Suprapubic skin (tissue), 4 donors: ENCODE measurements around the gene INPP4B.

Source experiments
- EP300 ChIP-seq: sonication (generic); formaldehyde crosslinking; IDR thresholded peaks from one replicate; pipeline ENCODE4 v1.6.1; 2017; ENCODE audit warnings: antibody characterized with exemption
- POLR2A ChIP-seq, 2 donors: fragments of 450-650 bp; IDR thresholded peaks; one replicate each; pipeline ENCODE4 v1.6.1; 2017; ENCODE audit warnings: antibody characterized with exemption in 2 of 2, mild to moderate bottlenecking in 2 of 2, moderate library complexity in 2 of 2
- POLR2AphosphoS5 ChIP-seq, 3 donors: sonication (generic); formaldehyde crosslinking; IDR thresholded peaks; one replicate each; pipeline ENCODE4 v1.6.1; 2017; ENCODE audit warnings: antibody characterized with exemption in 3 of 3
- TF ChIP-seq, protein P1 (sequence below), 2 donors: fragments of 200-600 bp in 1 of 2; fragments of 450-650 bp in 1 of 2; sonication (generic) in 1 of 2; IDR thresholded peaks; one replicate each; pipeline ENCODE4 v1.5.1; 2016 to 2019; ENCODE audit warnings: antibody characterized with exemption in 2 of 2, mild to moderate bottlenecking in 1 of 2, moderate library complexity in 1 of 2

DNA sequence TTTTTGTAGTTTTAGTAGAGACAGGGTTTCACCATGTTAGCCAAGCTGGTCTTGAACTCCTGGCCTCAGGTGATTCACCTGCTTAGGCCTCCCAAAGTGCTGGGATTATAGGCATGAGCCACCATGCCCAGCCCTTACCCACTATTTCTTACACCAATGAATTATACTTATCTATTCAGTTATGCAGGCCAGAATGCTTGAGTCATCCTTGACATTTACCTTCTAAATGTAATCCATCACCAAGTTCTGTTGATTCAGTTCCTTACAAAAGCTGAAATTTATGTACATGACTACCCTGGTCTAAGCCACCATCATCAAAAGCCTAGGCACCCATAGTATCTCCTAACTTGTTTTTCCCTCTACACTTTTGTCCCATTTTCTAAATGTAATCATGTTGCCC, 624.0 kb downstream of the INPP4B start:
- TF ChIP-seq, protein P1, sequence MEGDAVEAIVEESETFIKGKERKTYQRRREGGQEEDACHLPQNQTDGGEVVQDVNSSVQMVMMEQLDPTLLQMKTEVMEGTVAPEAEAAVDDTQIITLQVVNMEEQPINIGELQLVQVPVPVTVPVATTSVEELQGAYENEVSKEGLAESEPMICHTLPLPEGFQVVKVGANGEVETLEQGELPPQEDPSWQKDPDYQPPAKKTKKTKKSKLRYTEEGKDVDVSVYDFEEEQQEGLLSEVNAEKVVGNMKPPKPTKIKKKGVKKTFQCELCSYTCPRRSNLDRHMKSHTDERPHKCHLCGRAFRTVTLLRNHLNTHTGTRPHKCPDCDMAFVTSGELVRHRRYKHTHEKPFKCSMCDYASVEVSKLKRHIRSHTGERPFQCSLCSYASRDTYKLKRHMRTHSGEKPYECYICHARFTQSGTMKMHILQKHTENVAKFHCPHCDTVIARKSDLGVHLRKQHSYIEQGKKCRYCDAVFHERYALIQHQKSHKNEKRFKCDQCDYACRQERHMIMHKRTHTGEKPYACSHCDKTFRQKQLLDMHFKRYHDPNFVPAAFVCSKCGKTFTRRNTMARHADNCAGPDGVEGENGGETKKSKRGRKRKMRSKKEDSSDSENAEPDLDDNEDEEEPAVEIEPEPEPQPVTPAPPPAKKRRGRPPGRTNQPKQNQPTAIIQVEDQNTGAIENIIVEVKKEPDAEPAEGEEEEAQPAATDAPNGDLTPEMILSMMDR (IDR thresholded peaks at IDR 0.05): no peak
- TF ChIP-seq POLR2A (IDR thresholded peaks at IDR 0.05) (no peak), EP300 (no peak), POLR2AphosphoS5 (IDR thresholded peaks at IDR 0.05) (no peak)
